ENCODE measurements around the gene RGS2. TPM values are rescaled to one million over a fixed set of nuclear protein-coding genes. Genes with fewer than 3 reads are reported as not detected.

RGS2 gene
- total RNA-seq, 2 donors from 2014 or later, result 14.1 to 14.2 TPM

DNA sequence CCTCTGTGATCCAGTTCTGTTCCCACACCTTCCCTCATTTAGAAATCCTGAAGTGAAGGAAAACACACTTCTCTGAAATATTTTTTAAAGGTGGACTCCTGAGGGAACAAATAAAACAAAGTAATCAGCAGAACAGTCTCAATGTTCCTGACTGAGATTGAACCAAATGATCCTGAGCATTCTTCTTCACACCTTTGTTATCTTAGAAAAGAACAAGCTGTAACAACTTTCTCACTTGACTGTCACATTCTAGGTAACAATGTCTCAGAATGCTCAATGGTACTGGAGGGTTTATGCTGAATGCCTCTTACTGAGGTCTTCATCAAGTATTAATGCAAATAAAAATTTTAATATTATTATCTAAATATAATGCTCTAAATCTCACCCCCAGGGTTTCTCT, 40.4 kb upstream of the RGS2 start:
- H3K27ac Mint-ChIP-seq, result no peak overlapping the region

DNA sequence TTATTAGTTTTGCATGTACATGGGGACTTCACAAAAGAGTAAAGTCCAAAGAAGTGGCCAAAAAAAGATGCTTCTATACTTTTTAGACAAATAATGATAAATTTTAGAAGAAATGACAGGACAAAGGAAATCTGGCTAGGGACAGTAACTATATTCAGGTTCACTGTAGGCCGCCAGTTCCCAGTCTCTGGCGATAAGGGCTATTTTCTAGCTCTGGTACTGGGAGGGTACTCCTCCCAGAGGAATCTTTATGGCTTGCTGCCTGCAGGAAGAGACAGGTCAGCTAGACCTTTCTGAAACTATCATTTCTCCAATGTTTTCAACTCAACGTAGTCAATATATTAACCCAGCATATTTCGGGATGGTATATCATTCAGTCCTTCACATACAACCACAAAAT, 37.5 kb upstream of the RGS2 start:
- no peak overlapping the region for H3K27ac ChIP-seq (ENCODE audit: low read depth, low read length)
- H3K4me1 ChIP-seq (ENCODE audit: control insufficient read depth, insufficient read depth, low read length), result peaks cover 10% of the 10 kb centered on the region
- Mint-ChIP-seq H3K9me3 (no peaks in the 10 kb centered on the region), H3K36me3 (ENCODE audit: low read depth) (no peaks in the 10 kb centered on the region), H3K4me1 (peaks cover 14% of the 10 kb centered on the region), H3K27ac (no peak overlapping the region), H3K4me3 (no peak overlapping the region), H3K27me3 (ENCODE audit: insufficient read depth) (no peaks in the 10 kb centered on the region)
- 89 to 93% methylated on average over 2 to 4 of the region's 4 CpGs for WGBS, 2 experiments (ENCODE audit: insufficient coverage in 1 of 2, insufficient read length in 1 of 2)
- no peak for DNase-seq
- no peak overlapping the region for H3K4me3 ChIP-seq (ENCODE audit: low read length)
- H3K9ac ChIP-seq (ENCODE audit: extremely low read depth, low read length, poor library complexity, severe bottlenecking), result no peak overlapping the region
- H3K36me3 ChIP-seq (ENCODE audit: control insufficient read depth, insufficient read depth, low read length), result no peaks in the 10 kb centered on the region
- H3K9me3 ChIP-seq (ENCODE audit: control insufficient read depth, low read length), result no peaks in the 10 kb centered on the region
- H3K27me3 ChIP-seq (ENCODE audit: control insufficient read depth, insufficient read depth, low read length, poor library complexity, severe bottlenecking), result no peaks in the 10 kb centered on the region
- TF ChIP-seq CTCF (conservative IDR thresholded peaks at IDR 0.05), result no peak

More for the DNA sequence above, 40.4 kb upstream of the RGS2 start:
- no peaks in the 10 kb centered on the region for H3K9me3 Mint-ChIP-seq
- no peaks in the 10 kb centered on the region for H3K36me3 Mint-ChIP-seq (ENCODE audit: low read depth)
- Histone ChIP-seq H3K9ac (ENCODE audit: extremely low read depth, low read length, poor library complexity, severe bottlenecking) (no peak overlapping the region), H3K4me1 (ENCODE audit: control insufficient read depth, insufficient read depth, low read length) (peaks cover 13% of the 10 kb centered on the region), H3K27me3 (ENCODE audit: control insufficient read depth, insufficient read depth, low read length, poor library complexity, severe bottlenecking) (no peaks in the 10 kb centered on the region), H3K36me3 (ENCODE audit: control insufficient read depth, insufficient read depth, low read length) (no peaks in the 10 kb centered on the region), H3K27ac (ENCODE audit: low read depth, low read length) (no peak overlapping the region), H3K9me3 (ENCODE audit: control insufficient read depth, low read length) (no peaks in the 10 kb centered on the region), H3K4me3 (ENCODE audit: low read length) (no peak overlapping the region)
- H3K4me1 Mint-ChIP-seq, result peaks cover 14% of the 10 kb centered on the region
- H3K4me3 Mint-ChIP-seq, result no peak overlapping the region
- DNase-seq, result no peak
- TF ChIP-seq CTCF (conservative IDR thresholded peaks at IDR 0.05), result no peak
- H3K27me3 Mint-ChIP-seq (ENCODE audit: insufficient read depth), result no peaks in the 10 kb centered on the region

GRCh38 chr1:192775631-192776030, 33.2 kb upstream of the RGS2 start:
- Histone ChIP-seq H3K9me3 (ENCODE audit: control insufficient read depth, low read length) (peaks cover 6% of the 10 kb centered on the region), H3K4me1 (ENCODE audit: control insufficient read depth, insufficient read depth, low read length) (no peaks in the 10 kb centered on the region), H3K9ac (ENCODE audit: extremely low read depth, low read length, poor library complexity, severe bottlenecking) (no peak overlapping the region), H3K27me3 (ENCODE audit: control insufficient read depth, insufficient read depth, low read length, poor library complexity, severe bottlenecking) (no peaks in the 10 kb centered on the region), H3K4me3 (ENCODE audit: low read length) (no peak overlapping the region), H3K36me3 (ENCODE audit: control insufficient read depth, insufficient read depth, low read length) (no peaks in the 10 kb centered on the region), H3K27ac (ENCODE audit: low read depth, low read length) (no peak overlapping the region)
- Mint-ChIP-seq H3K36me3 (ENCODE audit: low read depth) (no peaks in the 10 kb centered on the region), H3K9me3 (peaks cover 10% of the 10 kb centered on the region), H3K27ac (no peak overlapping the region), H3K27me3 (ENCODE audit: insufficient read depth) (no peaks in the 10 kb centered on the region), H3K4me1 (no peaks in the 10 kb centered on the region), H3K4me3 (no peak overlapping the region)
- WGBS, 2 experiments (ENCODE audit: insufficient coverage in 1 of 2, insufficient read length in 1 of 2), result 67 to 90% methylated on average over 1 to 2 of the region's 2 CpGs
- TF ChIP-seq CTCF (conservative IDR thresholded peaks at IDR 0.05), result no peak
- no peak for DNase-seq

Data from endodermal cell (in vitro differentiated cells).